GM18507 (cell line): Measurements from ENCODE around the gene ZC3H11A.
"Not testable (repeated sequence)": the region's sequence is repeated elsewhere in the genome, so short reads cannot be mapped to it uniquely, and the experiment has no call there.

Source experiments
- DNase-seq: peaks from one replicate; pipeline ENCODE4 v3.0.0; 2011; ENCODE audit warnings: low read depth; ENCODE audit not compliant: insufficient read length; ENCODE audit errors: extremely low spot score
- FAIRE-seq: peaks from 2 replicates; lab custom pipeline; 2011; peaks lifted over from hg19 to GRCh38; lab: Jason Lieb, UNC

ZC3H11A gene

DNA sequence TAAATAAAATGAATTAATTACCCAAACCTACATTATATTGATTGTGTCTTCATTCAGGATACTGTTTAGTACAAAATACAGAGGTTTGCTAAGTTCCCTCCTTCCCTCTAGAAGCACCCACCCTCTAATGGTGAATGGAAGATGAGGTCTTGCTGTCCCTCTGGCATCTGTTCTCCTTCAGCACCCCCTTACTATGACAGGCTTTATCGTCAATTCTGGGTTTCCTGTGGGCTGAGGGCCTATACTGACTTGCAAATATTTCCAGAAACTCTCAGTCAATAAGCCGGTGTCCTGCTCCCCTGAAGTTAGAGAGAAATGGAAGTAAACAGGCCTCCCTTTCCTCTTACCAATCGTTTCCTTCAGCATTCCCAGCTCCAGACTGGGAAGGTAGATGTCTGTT lies 17.3 kb upstream of the ZC3H11A start:
- DNase-seq (no peak), FAIRE-seq (no peak)

- FAIRE-seq: no peak
- DNase-seq: no peak
Measured at GRCh38 chr1:203778789-203779188, 16.6 kb upstream of the ZC3H11A start.

DNA sequence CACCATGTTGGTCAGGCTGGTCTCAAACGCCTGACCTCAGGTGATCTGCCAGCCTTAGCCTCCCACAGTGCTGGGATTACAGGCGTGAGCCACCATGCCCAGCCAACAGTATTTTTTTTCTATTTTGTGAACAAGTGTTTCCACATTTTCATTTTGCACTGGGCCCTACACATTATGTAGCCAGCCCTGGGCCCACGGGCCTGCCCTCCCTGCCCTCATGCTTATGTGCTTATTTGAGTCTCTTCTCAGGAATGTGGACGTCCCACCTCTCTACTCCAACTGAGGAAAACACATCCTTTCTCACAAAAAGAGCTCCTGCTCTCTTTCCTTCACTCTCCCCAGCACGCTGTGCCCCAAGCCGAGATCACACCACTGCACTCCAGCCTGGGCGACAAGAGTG lies 13.5 kb upstream of the ZC3H11A start:
- no peak for DNase-seq
- no peak for FAIRE-seq

DNA sequence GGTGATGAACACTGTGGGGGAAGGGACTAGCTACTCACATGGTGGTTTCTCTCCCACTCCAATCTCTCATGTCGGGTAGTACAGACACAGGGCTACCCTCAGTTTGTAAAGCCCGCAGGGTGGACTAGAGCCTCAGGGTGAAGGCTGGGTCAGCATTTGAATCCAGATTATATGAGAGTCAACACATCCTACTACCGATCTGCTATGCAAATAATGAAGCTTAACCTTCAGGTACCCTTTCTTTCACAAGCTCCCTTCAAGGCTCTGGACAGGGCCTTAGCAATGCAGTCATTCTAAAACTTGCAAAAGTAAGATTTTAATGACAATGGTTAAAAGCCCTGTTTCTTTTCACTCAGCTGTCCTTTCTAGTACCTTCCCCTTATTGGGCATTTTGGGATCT lies 5.5 kb upstream of the ZC3H11A start:
- FAIRE-seq (no peak), DNase-seq (no peak)

DNA sequence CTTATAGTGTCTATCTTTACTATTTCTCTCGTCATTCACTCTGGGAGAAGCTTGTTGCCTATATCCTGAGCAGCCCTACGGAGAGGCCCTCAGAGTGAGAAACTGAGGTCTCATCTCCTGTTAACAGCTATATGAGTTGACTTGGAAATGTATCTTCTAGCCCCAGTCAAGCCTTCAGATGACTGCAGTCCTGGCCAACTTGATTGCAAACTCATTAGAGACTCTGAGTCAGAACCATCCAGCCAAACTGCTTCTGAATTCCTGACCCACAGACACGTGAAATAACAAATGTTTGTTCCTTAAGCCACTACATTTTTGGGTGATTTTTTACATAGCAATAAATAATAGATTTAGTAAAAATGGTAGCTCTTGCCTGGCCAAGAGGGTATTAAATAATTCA lies 3.9 kb upstream of the ZC3H11A start:
- FAIRE-seq (no peak), DNase-seq (no peak)

DNA sequence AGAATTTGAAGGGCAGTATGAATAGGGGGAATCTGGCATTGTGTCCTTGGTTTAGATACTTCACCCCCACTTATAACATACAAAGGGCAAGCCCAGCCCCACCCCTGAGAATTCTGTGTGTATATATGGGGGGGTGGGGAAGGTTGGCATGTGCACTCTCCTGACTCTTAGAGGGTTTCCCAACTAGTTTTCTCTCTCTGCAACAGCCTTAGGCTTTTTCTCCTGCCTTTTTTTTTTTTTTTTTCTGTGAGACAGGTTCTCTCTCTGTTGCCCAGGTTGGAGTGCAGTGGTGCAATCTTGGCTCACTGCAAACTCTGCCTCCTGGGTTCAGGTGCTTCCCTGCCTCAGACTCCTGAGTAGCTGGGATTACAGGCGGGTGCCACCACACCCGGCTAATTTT lies 2.9 kb upstream of the ZC3H11A start:
- DNase-seq: no peak
- FAIRE-seq: no peak

- FAIRE-seq, DNase-seq: not testable (repeated sequence)
Measured at GRCh38 chr1:203793561-203793960, 1.9 kb upstream of the ZC3H11A start.

DNA sequence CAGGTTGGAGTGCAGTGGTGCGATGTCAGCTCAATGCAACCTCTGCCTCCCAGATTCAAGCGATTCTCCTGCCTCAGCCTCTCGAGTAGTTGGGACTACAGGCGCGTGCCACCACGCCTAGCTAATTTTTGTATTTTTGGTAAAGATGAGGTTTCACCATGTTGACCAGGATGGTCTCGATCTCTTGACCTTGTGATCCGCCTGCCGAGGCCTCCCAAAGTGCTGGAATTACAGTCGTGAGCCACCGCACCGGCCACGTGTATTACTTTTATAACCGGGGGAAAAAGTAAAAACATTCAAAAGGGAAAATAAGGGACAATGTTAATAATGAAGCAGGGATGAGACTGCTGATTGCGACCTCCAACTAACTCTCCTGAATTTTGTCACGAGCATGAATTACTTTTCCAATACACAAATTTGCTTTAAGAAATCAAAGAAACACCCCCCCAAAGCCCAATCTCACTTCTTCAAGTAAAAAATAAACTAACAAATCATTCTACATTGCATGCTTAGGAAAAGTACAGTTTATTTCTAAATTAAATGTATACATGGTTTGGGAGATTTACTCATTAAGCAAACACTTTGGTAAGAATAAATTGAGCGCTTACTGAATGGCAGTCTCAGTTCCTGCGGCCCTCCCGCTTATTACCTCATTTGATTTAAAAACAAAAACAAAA lies 521 bp upstream of the ZC3H11A start:
- FAIRE-seq (no peak), DNase-seq (no peak)

DNA sequence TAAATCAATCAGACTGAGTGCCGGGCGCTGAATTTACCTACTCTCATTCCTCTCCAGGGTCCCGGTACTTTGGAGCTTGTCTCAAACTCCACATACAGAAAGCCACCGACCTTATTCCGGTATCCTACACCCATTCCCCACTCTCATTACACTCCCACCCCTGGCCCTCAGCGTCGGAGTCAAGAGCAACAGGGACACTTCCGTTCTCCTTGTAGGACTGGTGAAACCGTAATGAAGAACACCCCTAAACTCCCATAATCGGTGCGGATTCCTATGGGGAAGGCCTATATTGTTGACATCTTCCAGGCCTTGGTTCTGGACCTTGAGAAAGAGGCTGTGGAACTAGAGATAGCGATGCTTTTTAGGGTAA lies 798 bp downstream of the ZC3H11A start:
- no peak for DNase-seq
- no peak for FAIRE-seq

DNA sequence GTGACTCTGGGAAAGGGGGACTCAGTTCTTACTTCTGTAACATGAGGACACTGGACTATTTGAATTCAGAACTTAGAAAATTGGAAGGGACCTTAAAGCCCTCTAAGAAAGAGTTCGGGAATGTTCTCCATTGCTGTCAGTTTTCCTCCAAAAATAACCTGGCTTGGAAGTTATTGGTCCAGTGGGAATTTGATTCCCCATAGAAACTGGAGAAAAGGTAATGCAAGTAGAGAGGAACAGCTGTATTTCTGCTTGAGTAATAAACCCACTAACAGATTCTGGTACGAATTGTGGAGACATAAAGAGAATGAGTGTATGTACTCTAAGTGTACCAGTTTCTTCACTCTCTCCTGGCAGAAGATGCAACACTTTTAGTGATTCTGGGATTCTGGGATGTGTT lies 1.8 kb downstream of the ZC3H11A start:
- FAIRE-seq (no peak), DNase-seq (no peak)

GRCh38 chr1:203797948-203798655 lies 2.7 kb downstream of the ZC3H11A start:
- FAIRE-seq: no peak
- DNase-seq: no peak

GRCh38 chr1:203799157-203799556 lies 3.7 kb downstream of the ZC3H11A start:
- DNase-seq (no peak), FAIRE-seq (no peak)

DNA sequence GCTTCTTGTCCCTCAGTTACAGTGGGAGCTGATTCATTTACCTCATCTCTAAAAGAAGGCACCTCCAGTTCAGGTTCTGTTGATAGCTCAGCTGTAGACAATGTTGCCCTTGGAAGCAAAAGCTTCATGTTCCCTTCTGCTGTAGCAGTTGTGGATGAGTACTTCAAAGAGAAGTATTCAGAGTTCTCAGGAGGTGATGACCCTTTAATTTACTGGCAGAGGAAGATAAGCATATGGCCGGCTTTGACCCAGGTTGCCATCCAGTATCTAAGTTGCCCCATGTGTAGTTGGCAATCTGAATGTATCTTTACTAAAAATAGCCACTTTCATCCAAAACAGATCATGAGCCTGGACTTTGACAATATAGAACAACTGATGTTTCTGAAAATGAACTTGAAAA lies 4.5 kb downstream of the ZC3H11A start:
- no peak for FAIRE-seq
- no peak for DNase-seq

- DNase-seq: no peak
- no peak for FAIRE-seq
Measured at GRCh38 chr1:203805689-203806088, 10.3 kb downstream of the ZC3H11A start.

GRCh38 chr1:203807196-203807595 lies 11.8 kb downstream of the ZC3H11A start:
- no peak for FAIRE-seq
- DNase-seq: no peak

DNA sequence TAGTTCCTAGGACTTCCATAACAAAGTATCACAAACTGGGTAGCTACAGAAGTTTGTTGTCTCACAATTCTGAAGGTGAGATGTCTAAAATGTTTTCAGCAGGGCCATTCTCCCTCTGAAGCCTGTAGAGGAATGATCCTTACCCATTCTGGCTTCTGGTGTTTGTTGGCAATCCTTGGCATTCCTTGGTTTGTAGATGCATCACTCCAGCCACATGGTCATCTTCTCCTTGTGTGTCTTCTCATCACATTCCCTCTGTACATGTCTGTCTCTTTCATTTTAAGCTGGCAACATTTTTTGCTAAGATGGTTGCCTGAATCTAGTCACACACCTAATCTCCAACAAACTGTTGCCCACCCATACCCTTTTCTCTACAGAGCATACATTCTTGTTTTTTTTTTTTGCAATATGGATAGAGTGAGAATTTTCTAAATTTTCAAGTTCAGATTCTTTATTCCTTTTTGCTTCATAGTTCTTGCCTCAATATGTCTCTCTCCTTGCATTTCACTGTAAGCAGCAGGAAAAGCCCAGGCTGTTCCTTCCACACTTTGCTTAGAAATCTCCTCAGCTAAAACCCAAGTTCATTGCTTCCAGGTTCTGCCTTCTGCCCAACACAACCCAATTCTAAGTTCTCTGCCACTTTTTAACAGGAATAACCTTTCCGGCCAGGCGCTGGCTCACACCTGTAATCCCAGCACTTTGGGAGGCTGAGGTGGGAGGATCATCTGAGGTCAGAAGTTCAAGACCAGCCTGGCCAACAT lies 18.3 kb downstream of the ZC3H11A start:
- no peak for DNase-seq
- no peak for FAIRE-seq

- FAIRE-seq (no peak), DNase-seq (no peak)
Measured at GRCh38 chr1:203818399-203818798, 23.0 kb downstream of the ZC3H11A start.

DNA sequence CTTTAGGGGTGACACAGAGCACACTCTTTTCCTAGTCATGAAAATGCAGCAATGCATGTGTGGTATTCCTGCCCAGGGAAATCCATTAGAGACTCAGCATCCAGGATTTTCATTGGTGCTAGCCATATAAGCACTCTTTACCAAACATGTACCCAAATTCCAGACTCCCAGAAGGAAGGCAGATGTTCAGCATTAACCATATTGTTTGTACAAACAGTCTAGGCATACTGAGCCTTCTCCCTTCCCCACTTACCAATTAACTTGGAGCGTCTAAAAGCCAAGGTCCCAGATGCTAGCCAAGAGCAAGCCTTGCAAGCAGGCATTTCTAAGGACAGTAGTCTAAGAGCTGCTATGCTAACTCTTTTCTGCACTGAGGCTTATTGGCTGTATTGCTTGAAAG lies 27.9 kb downstream of the ZC3H11A start:
- DNase-seq (no peak), FAIRE-seq (no peak)

DNA sequence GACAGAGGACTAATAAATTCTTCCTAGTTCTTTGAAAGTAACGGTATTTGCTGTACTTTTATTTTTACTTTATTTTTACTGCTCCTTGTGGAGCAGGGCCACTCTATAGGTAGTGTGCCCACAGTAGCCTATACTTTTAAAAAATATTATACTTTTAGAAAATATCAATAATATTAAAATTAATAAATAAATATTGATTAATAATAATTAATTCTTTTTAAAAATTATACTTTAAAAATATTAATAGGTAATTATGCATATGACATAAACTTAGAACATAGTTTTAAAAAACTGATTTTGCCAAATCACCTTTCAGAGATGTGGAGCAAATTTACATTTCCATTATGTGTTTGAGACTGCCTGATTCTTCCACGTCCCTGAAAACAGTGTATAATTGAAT lies 30.8 kb downstream of the ZC3H11A start:
- no peak for FAIRE-seq
- DNase-seq: no peak

DNA sequence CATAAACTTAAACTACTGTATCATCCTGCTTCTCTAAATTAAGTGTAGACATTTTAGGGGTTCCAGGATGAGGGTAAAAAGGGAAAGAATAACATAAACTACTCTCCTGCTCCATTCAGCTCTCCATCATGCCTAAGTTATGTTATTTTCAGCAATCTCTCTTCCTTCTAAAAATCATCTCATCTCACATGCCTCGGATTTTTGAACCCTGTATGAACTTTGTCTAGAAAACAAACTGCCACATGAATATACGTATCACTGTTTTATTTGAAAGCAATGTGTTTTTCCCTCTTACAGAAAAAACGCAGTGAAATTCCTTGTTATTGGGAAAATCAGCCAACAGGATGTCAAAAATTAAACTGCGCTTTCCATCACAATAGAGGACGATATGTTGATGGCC lies 32.6 kb downstream of the ZC3H11A start:
- FAIRE-seq (no peak), DNase-seq (no peak)

- DNase-seq (no peak), FAIRE-seq (no peak)
Measured at GRCh38 chr1:203828503-203828902, 33.1 kb downstream of the ZC3H11A start.
